ENCODE data around the gene PRICKLE1.

DNA sequence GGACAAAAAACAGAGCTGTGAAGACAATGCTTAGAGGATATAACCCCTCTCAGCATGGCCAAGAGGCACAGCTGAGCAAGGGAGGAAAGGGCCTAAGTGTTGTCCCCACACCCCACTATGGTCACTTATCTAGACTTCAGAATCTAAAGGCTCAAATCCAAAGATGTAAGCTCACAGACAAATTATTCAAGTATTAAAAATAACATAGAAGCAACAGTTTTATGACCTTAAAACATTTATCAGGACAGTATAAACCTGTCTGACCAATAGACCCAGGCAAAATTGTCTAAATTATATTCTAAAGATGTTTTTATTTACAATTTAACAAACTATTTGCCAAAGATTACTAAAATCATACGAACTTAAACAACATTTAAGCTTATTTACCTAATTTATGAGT is 28.1 kb upstream of the PRICKLE1 start:
- TF ChIP-seq, protein P1, sequence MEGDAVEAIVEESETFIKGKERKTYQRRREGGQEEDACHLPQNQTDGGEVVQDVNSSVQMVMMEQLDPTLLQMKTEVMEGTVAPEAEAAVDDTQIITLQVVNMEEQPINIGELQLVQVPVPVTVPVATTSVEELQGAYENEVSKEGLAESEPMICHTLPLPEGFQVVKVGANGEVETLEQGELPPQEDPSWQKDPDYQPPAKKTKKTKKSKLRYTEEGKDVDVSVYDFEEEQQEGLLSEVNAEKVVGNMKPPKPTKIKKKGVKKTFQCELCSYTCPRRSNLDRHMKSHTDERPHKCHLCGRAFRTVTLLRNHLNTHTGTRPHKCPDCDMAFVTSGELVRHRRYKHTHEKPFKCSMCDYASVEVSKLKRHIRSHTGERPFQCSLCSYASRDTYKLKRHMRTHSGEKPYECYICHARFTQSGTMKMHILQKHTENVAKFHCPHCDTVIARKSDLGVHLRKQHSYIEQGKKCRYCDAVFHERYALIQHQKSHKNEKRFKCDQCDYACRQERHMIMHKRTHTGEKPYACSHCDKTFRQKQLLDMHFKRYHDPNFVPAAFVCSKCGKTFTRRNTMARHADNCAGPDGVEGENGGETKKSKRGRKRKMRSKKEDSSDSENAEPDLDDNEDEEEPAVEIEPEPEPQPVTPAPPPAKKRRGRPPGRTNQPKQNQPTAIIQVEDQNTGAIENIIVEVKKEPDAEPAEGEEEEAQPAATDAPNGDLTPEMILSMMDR (IDR thresholded peaks at IDR 0.05; ENCODE audit: borderline replicate concordance, extremely low read depth, low read length, poor library complexity, severe bottlenecking) = no peak
- TF ChIP-seq EZH2 (IDR thresholded peaks at IDR 0.05; ENCODE audit: borderline replicate concordance, low read depth, low read length, severe bottlenecking) = no peak
